Activated T-helper 1 cell treated with Interleukin-2 at 50 U/mL for 16 hours (primary cell): ENCODE measurements around the gene MON1B.
A peak's percentile ranks its signal among the peaks of the same experiment; 100 is the strongest.
"Not testable (repeated sequence)": the region's sequence is repeated elsewhere in the genome, so short reads cannot be mapped to it uniquely, and the experiment has no call there.

Experiments
- DNase-seq: peaks from one replicate; pipeline ENCODE4 v3.0.0-alpha.2; 2020; ENCODE audit warnings: low read depth

MON1B gene

DNA sequence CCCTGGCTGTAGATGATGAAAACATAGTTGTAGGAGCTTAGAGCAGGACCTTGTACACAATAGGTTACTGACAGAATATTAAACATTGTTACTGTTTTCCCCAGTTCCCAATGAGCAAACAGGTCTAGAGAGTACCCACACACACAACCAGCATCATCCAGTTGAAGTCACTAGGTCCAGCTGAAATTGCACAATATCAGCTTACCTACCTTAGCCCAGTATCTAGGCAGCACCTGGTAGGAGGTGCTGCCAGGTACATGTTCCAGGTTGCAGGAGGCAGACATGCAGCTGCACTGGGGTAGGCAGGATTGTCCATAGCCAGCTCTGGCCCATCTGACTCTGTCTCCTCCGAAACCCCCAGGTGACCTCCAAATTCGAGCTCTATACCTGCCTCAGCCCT lies 6.8 kb downstream of the MON1B start:
- DNase-seq = no peak

DNA sequence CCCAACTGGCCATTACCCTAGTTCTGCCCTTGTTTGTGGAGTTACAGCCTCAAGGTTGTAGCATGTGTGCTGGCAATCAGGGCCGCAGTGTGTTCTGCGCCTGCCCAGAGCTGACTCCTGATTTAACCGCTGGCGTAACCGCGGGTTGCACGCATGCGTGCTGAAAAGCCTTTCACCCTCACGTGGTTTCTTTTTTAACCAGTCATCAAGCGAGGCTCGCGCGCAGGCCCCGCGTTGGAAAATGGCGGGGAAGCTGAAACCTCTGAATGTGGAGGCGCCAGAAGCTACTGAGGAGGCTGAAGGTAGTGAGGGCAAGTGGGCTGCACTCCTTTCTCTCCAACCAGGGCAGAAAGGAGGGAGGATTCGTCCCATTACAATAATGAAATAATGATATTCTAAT lies 8.2 kb downstream of the MON1B start, which contains the start of gene SYCE1L:
Gene SYCE1L, plus strand, starts transcription at position 198 of the 400 bp plus-strand sequence. Its CDS starts 44 bp downstream, at position 242.
- DNase-seq = no peak

DNA sequence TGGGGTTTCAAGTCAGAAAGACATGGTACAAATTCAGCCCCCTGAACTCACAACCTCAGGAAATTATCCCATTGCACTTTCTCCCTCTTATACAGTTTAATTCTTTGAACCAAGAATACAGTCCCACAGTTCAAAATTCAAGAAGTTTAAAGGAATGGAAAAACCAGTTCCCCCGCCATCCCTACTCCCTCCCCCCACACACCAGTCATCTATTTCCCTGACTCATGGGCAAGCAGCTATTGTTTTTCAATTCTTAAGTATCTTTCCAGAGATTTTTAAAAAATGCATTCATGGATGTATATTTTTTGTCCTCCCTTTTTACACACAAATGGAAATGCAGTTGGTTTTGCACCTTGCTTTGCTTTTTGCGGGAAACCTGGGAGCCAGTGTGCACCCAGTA lies 15.5 kb downstream of the MON1B start:
- no peak for DNase-seq

DNA sequence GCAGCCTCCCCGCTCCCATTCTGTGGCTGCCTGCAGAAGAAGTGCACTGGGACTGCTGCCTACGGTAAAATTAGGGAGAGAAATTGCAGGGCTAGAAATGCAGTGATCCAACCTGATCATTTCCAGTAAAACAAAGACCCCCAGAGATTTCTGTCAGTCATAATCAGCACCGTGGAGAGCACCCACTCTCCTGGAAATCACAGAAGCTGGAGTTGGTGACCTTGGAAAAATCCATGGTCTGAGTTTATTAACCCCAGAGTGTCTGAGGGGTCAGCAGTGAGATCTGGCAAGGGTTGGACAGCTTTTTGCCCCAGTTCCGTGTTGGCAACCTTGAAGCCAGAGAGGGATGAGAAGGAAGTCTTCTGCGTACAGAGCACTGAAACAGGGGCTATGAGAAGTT lies 16.0 kb downstream of the MON1B start:
- no peak for DNase-seq

DNA sequence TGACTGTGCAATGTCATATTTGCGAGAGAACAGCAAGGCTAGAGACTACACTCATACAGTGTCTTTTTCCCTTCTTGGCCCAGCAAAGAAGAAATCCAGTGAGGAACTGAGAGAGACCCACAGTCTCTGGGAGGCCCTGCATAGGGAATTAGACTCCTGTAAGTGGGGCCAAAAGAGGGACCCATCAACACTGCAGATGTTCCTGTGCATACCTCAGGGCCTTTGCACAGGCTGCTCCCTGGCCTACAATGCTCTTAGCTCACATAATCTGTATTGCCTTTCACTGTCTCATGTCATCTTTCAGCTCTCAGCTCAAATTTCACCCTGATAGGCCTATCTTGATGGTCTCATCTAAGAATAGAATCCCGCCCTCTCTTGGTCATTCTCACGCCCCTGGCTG lies 17.4 kb downstream of the MON1B start:
- DNase-seq = no peak

DNA sequence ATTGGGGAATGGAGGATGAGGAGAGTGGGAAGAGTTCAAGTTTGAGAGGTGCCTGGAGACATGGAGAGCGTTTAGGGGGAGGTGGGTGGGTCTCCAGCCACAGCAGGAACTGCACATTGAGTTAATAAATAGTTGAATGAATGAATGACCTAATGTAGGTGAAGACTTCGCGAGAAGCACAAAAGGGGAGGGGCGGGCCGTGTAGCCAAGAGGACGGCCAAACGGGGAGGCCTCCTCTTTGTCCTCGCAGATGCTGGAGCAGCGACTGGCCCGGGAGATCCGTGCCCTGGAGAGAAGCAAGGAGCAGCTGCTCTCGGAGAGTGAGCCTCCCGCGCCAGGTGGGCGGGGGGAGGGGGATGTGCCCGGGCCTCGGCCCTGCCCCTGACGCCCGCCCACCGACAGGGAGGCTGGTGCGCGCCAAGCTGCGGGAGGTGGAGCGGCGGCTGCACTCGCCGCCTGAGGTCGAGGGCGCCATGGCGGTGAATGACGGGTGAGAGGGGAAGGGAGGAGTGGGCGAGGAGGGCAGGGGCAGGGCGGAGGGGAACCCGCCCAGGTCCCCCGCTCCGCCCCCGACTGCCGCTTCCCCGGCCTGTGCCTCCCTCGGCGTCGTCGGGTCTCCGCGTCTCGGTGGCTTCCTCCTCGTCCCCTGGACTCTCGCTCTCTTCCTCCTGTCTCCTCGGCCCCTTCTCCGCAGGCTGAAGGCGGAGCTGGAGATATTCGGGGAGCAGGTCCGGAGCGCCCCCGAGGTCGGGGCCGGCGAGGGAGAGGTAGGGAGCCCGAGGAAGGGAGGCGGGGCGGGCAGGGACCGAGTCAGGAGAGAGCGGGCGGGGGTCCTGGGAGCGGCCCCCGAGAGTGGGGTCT lies 21.1 kb downstream of the MON1B start:
- peak; percentile 64 for DNase-seq

DNA sequence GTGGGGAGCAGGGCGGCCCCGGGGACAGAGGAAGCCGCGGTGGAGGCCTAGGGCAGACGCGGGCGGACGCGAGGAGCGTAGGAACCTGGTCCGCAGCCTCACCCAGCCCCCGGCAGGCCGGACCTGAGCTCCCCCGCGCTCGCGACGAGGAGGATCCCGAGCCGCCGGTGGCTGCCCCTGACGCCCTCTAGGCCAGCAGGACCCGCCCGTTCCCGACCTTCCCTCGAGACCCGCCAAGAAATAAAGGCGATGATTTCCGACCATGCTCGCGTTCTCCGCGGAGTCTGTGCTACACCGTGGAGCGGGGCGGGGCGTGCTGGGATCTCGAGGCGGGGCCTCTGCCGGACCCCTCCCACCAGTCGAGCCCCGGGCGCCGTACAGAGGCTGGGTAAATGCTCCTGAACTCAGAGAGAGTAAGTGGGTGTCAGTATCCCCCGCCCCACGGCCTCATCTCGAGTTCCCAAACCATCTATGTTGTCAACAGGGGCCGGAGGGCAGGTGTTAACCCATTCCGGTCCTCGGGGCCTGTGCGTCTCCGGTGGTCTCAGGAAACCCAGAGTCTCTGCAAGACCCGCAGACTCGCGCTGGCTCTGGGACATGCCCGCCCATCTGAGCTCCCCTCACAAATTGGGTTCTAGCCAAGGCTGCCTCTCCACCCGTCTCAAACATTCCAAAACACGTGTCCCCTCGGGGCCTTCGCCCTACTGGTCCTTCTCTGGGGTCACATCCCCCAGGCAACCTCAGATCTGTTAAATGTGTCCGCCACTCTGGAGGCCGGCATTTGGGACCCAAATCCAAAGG lies 22.0 kb downstream of the MON1B start:
- DNase-seq = peak; percentile 47

DNA sequence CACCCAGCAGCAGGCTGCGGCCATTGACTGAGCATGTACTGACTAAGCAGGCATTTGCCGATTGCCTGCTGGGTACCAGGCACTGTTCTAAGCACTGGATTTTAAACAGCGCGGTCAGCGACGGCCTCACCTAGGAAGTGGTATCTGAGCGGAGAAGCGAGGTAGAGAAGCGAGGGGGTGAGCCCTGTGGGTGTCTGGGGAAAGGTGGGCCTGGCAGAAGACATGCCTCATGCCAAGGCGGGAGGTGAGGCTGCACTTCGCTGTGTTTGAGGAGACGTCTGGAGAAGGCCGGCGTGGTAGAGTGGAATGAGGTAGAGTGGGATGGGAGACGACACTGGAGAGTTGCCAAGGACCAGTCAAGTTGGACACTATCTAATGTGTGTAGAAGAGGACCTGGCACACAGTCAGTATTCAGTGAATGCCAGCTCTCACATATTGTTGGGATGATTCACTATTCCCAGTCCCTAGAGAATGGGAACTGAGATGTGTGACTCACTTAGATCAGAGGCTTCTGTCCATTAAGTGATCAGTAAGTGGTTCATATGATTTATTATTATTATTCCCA lies 22.6 kb downstream of the MON1B start:
- DNase-seq = no peak

DNA sequence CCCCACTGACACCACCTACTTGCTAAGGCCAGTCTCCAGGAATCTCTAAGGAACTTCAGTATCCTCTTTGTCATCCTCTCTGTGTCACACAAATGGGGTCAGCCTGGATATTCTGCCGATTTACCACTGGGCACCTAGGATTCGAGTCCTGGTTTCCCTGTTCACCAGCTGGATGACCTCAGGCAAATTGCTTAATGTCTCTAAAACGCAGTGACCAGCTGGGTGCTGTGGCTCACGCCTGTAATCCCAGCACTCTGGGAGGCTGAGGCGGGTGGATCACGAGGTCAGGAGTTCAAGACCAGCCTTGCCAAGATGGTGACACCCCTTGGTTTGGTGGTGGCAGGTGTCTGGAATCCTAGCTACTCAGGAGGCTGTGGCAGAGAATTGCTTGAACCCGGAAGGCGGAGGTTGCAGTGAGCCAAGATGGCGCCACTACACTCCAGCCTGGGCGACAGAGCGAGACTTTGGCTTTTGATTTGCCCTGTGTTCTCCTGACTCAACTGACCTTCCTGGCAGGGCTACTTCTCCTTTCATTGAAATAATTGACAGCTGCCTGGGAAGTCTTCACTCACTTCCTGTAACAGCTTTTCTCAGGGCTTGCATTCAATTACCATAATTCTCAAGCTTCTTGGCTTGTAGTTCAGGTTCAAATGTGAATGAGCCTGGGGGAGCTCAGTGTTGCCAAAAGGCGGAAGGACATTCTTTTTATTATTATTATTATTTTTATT lies 23.6 kb downstream of the MON1B start:
- no peak for DNase-seq

DNA sequence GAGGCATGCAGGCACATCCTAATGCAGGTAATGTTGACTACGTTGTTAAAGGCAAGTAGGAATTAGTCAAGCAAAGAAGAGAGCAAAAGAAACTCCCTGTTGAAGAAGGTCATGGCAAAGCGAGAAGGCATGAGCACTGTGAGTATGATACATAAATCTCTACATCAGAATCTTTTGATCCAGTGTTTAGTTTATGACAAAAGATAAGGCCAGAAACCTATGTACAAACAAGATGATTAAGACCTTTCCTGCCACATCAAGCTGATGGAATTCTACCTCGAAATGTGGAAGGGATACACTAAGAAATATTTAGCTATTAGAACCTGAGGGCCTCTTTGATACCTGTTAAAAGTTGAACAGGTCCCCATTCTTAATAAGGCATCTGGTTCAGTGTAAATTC lies 28.4 kb downstream of the MON1B start:
- DNase-seq = no peak

DNA sequence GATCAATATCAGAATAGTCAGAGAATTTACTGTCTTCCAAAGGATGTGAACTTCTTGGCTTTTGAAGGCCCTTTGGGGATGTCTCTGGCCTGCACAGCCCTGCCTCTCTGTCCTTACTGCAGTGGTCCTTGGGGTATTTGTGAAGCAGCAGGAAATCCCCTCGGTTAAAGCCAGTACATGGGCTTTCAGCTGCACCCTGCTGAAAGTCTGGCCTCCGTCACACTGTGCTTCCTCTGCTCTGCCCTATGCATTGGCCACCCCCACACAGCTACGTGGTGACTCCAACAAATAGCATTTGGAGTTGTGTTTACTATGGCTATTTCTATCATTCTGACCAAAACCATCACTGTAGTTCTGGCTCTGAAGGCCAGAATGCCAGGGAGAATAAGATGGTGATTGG lies 29.4 kb downstream of the MON1B start:
- DNase-seq = no peak

DNA sequence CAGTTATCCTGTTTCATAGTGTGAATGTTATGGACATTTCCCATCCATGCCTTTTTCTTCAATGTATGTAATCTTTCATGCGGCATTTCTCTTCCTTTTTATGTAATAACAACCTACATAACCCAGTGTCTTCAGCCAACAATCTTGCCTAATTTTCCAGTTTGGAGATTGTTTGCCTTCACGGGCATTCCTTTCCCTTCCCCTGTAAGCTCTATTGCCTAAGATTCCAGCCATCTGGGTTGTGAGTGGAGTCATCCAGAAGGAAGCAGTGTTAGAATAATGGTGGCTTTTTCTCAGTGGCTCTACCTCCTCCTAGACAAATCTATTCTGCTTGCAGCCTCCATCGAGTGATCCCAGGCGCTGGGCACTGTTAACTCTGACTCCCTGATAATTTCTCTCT lies 30.5 kb downstream of the MON1B start:
- DNase-seq = no peak

DNA sequence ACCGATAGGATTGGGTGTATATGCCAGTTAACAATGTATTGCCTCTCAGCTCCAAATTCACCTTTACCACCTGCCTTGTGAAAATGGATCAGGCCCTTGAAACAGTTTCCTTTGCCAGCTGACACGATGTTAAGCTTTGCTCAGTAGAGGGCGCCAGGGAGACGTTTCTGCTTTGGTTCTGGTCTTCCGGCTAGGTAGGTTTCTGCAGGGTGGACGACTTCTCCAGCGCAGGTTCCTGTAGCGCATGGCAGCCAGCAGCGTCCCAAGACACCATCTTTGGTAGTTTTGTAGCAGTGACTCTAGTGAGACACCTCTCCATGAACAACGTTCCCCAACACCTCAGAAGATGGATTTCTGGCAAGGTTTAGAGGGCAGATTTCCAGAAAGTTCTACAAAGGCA lies 32.2 kb downstream of the MON1B start:
- no peak for DNase-seq

DNA sequence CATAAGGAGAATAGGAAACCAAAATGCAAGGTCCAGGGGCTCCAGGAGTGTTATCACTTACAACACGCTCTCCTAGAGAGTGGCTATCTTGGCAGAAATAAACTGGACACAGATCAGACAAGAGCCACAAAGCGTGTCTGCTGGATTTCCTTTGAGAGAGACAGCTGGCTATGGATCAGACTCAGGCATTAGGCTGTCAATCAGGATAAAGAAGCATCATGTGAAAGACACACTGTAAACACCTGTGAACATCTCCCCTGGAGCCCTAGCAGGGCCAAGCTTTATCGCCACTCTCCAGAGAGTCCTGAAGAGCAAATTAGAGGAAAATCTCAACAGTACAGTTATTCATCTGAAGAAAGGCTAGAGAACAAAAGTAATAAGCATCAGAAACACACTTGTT lies 34.2 kb downstream of the MON1B start:
- no peak for DNase-seq

DNA sequence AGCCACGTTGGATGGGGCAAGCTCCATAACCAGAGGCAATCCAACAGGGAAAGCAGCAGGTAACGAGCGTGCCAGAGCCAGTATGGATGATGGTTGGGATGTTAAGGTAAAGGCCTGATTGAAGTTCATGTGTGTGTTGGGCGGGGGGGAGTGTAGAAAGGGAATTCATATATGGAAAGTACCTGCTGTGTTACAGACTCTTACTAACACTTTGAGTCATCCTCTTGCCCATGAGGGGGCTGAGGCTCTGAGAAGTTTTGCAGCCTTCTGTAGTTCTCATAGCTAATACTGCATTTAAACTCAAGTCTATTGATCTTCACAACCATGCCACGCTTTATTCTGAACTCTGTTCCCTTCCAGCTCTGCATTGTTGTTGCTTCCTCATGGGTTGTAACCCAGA lies 36.8 kb downstream of the MON1B start:
- DNase-seq = no peak

DNA sequence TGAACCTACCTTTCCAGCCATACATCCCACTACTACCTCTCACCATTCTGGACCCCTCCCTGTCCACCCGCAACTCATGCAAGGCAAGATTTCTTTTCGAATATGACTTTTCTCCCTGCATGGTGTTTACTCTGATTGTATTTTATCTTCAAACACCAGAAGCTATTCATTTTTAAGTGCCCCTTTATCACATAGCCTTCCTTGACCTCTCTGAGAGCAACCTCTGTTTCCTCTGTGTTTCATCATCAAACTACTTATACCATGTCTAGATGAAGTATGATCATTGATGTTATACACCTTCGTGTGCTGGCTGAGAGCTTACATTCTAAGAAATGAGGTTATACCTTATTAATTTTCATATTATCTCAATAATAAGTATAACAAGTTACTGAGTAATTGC lies 40.1 kb downstream of the MON1B start:
- DNase-seq = no peak

DNA sequence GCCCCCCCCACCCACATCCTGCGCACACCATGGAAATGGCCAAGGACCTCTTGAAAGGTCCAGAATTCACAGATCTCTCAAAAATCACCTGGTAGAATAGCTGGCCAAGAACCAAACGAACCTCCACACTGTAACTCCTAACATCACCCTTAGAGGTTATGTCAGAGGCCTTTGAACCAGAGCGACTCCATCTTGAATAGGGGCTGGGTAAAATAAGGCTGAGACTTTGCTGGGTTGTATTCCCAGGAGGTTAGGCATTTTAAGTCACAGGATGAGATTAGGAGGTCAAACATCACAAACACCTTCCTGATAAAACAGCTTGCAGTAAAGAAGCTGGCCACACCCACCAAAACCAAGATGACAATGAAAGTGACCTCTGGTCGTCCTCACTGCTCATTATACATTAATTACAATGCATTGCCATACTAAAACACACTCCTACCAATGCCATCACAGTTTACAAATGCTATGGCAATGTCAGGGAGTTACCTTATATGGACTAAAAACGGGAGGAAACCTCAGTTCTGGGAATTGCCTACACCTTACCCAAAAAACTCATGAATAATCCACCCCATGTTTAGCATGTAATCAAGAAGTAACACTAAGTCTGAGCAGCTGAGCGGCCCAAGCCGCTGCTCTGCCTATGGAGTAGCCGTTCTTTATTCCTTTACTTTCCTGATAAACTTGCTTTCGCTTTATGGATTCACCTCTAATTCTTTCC lies 43.0 kb downstream of the MON1B start:
- DNase-seq = no peak

DNA sequence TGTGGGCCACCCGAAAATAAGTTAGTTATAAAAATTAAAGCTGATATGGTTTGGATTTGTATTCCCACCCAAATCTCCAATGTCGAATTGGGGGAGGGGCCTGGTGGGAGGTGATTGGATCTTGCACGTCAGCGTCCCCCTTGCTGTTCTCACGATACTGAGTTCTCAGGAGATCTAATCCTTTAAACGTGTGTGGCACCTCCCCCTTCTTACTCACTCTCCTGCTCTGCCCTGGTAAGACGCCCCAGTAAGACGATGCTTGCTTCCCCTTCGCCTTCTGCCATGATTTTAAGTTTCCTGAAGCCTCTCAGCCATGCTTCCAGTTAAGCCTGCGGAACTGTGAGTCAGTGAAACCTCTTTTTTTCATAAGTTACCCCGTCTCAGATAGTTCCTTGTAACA lies 43.6 kb downstream of the MON1B start:
- DNase-seq = no peak

DNA sequence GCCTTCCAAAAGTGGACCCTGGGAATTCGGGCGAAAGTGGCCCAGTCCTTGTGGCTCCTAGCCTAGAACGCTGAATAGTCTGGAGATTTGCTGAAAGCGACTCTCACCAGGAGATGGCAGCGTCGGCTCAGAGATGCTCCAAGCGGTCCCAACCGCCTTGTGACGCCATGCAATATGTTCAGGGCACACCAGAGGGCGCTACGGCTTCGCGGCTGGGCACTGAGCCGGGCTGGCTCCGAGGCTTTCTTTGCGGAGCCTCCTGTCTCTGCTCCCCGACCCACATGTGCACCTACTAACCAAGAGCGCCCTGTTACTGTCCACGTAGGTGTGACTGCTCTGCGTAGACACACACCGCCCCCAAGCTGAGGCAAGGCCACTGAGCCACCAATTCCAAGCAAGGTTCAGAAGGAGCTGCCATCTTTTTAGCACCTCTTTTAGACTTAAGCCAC lies 45.1 kb downstream of the MON1B start:
- peak; percentile 77 for DNase-seq

DNA sequence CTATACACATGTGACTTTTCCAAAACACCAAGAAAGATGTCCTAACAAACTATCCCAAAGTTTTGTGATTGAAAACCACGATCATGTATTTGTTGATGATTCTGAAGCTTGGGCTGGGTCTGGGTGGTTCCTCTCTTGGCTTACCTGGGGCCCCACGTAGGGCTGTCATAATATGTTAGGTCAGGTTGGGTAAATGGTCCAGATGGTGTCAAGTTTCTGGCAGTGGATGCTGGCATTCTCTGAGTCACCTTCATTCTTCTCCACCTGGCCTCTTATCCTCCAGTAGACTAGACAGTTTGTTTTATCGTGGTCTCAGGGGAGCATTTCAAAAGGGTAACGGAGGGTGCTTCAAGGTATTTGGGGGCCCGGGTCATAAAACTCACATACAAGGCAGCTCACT lies 47.6 kb downstream of the MON1B start:
- DNase-seq = no peak

DNA sequence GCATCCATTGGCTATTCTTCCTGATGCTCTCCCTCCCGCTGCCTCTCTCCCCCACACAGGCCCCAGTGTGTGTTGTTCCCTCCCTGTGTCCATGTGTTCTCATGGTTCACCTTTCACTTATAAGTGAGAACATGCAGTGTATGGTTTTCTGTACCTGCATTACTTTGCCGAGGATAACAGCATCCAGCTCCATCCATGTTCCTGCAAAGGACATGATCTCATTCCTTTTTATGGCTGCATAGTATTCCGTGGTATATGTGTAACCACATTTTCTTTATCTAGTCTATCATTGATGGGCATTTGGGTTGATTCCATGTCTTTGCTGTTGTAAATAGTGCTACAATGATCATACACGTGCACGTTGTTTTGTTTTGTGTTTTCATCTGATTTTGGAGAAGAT lies 51.5 kb downstream of the MON1B start:
- not testable (repeated sequence) for DNase-seq

DNA sequence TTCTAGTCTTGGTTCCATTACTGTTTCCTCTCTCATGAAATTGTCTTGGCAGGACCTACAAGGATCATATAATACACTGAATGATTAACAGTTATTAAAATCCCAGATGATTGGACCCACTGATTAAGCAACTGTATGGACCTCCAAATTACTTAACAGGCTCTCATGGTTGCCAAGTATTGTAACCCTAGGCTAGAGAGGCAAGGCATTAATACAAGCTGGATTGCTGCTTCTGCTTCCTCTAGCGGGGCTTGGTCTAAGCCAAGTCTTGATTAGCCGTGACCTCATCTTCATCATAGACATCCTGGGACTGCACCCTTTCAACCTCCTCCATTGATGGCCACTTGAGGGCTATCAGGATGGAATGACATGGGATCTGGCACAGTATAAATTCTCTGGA lies 55.2 kb downstream of the MON1B start:
- DNase-seq = no peak
